Stimulated activated CD8-positive, alpha-beta memory T cell treated with anti-CD3 and anti-CD28 coated beads, Interleukin-2, amount 100 ng/mL, for 1 hour (primary cell): ENCODE data around the gene DAAM1.

Experiments
- DNase-seq, 2 donors: peaks; one replicate each; pipeline ENCODE4 v3.0.0-alpha.2; 2020; ENCODE audit warnings: low read depth in 2 of 2

The DAAM1 gene

GRCh38 chr14:59362513-59362912 is 174.0 kb downstream of the DAAM1 start:
- no peak for DNase-seq

GRCh38 chr14:59363531-59364226 is 175.2 kb downstream of the DAAM1 start:
- no peak for DNase-seq

DNA sequence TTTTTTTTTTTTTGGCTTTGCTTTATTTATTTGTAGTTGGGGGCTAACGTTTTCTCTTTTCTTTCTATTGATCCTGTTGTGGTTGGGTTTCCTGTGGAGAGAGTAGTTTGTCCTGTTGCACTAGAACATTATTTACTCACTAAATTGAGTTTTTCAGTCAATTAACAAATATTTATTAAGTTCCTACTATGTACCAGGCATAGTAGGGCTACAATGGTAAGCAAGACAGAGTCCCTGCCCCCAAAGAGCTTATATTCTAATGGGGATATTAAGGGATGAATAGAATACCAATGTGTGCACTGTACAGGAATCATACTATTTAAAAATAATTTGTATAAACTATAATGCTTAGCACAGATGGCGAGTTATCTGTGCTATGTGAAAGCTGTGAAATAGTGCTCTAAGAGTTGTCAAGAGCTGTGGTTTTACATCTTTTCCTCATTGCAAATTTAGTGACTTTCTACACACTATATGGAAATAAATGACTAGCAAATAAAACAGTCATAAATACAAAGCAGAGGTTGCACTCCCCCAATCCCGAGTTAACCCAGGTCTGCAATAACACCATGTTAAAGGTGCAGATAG is 181.8 kb downstream of the DAAM1 start:
- DNase-seq: no peak

DNA sequence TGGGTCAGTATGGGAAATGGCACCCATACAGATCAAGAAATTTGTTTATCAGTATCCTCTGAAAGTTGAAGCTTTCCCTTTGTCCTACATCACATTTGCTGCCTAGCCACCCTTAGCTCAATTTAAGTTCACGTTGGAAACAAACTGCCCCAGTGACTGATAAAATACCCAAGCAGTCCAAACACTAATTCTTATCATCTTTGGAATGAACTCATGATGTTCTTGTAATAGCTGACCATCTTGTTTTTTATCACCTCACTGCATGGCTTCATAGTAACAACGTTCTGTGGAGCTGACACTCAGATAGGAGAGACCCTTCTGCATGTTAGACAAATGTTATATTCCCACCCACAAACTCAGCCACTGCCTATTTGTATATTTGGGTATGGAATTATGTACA is 183.3 kb downstream of the DAAM1 start:
- no peak for DNase-seq

- DNase-seq: no peak
Observed at GRCh38 chr14:59374048-59374447, 185.6 kb downstream of the DAAM1 start.

- DNase-seq: no peak
Observed at GRCh38 chr14:59376686-59377085, 188.2 kb downstream of the DAAM1 start.

DNA sequence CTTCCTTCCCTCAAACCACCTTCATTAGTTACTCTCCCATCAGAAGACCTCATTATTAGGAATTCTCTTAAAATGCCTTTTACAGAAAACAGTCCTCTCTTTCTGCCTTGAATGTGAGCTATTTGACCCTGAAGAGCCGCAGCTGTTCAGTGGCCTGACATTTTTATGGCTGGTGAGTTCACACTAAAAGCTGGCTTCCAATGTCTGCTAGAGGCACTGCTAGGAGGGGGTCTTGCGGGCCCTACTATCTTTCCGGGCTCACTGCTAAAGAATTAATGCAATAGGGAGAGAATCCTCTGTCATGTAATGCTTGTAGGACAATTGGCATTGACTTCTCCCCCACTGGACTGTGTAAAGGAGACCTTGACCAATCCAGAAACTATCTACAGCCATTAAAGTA is 189.0 kb downstream of the DAAM1 start:
- no peak for DNase-seq

DNA sequence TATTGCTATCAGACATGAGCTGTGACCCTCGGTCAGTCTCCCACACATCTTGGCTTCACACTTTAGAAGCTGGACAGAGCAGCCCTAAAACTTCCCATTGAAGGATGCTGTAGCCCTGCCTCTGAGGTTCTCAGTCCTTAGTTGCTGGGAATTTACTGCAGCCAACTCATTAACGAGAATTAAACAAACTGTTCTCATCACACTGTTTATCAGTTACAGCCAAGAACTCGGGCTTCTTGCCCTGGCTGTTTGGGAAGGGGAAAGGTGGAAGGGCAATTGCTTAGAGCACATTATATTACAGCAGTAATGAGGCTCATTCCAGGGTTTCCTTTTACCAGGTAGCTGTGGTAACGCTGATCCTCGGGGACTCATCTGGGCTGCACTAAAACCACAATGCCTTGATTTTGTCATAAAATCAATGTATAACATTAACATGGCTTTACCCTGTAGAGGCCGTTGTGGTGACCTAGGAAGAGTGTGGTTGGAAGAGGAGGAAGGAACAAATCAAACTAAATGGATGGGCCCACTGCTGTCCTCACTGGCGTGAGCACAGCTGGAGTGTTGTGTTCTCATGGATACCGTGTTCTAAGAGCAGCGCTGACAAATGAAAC is 189.6 kb downstream of the DAAM1 start:
- DNase-seq: no peak

DNA sequence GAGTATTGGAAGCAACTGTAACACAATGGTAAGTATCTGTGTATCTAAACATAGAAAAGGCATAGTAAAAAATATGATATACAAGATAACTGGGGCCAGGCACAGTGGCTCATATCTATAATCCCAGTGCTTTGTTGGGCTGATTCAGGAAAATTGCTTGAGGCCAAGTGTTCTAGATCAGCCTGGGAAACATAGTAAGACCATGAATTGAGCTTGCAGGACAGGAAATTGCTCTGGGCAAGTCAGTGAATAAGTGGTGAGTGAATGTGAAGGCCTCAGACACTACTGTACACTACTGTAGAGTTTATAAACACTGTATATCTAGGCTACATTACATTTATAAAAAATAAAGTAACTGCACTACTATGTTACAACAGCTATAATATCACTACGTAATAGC is 201.5 kb downstream of the DAAM1 start:
- no peak for DNase-seq

DNA sequence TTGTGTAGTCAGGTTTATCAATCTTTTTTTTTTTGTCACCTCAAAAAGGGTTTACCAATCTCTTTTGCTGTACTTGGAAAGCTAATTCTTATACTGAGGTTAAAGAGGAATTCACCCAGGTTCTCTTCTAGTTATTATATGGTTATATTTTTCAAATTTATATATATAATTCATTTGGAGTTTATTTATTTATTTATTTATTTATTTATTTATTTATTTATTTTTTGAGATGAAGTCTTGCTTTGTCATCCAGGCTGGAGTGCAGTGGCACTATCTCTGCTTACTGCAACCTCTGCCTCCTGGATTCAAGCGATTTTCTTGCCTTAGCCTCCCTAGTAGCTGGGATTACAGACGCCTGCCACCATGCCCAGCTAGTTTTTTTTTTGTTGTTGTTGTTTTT is 202.9 kb downstream of the DAAM1 start:
- no peak for DNase-seq

DNA sequence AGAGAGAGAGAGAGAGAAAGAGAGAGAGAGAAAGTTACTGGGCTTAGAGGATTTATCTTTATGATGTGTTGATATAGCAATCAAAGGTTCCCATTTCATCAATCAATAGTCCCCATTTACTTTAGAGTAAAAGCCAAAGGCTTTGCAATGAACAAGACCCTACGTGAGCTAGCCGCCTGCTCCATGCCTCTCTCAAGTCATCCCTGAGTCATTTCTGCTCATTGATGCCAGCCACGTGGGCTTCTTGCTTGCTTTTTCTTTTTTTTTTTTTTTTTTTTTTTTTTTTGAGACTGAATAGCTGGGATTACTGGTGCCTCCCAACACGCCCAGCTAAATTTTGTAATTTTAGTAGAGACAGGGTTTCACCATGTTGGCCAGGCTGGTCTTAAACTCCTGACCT is 205.8 kb downstream of the DAAM1 start:
- no peak for DNase-seq

- no peak for DNase-seq
Observed at GRCh38 chr14:59395672-59396071, 207.2 kb downstream of the DAAM1 start.

DNA sequence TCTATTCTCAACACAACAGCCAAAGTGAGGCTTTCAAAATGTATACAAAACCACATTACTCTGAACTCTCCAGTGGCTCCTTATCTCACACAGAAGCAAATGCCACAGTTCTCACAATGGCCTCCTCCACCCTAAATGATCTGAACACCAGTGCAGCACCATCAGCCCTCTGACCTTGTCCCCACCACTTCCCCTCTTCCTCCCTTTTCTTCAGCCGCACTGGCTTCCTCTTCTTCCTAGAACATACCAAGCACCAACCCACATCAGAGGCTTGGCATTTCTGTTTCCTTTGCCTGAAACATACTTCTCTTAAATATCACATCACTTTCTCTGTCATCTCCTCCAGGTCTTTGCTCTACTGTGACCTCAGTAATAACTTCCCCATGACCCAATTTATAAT is 210.4 kb downstream of the DAAM1 start:
- no peak for DNase-seq

DNA sequence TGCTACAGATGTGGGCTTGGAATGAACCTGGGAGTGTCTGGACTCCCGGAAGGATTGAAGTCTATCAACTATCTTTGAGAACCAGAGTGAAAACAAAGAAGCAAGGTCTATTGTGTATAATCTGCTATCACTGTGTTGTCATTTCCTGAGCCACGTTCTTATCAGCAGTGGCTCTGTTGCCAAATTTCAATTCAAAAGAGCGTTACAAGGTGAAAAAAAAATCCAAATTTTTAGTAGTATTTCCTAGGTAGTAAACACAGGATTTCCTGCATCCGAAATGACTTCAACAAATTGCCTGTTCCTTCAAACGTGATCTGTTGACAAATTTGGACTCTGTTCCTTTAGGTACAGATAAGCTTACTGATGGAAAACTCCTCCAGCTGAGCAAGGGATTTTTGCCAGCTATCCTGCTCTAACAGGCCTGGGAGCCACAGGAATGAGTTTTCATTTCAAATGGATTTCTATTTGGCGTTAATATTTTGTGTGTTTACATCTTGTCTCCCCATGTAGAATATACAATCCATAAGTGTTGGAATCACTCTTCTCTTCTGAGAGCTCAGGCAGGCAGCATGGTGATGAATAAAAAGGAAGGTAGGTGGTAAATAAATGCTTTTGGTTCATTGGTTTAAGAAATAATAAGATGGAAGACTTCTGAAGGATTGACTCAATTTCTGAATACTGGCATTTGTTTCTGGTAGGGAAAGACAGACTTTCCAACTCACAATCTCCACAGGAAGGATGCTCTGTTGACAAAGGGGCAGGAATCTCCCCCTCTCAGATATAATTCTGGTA is 218.2 kb downstream of the DAAM1 start:
- no peak for DNase-seq

GRCh38 chr14:59407246-59408010 is 219.0 kb downstream of the DAAM1 start:
- no peak for DNase-seq

GRCh38 chr14:59415836-59416602 is 227.6 kb downstream of the DAAM1 start:
- no peak for DNase-seq

DNA sequence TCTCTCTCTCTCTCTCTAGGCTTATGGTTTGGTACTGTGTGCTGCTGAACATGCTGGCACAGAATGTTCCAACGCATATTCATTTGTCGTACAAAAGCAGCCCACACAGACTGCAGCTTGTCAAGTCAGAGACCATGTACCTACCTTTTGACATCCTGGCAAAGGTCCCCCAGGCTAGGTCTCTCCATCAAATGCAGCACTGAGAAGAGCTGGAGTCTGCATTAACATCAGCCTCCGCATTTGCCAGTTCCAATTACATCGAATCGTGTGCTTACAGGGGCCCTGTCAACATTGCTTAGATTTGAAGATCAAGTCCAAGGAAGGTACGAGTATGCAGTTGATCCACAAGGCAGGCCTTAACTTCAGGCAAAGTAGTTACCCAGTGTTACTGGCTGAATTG is 228.8 kb downstream of the DAAM1 start:
- no peak for DNase-seq

- no peak for DNase-seq
Observed at GRCh38 chr14:59419303-59419702, 230.8 kb downstream of the DAAM1 start.
